BJ (cell line): ENCODE results near the gene MAP3K6. TPM values are rescaled to one million over a fixed set of nuclear protein-coding genes. Genes with fewer than 3 reads are reported as not detected.

Source experiments
- CTCF ChIA-PET: fragments of 350-600 bp; formaldehyde crosslinking; extraction: SDS; loops from one replicate; lab custom pipeline; 2021; ENCODE audit warnings: antibody characterized with exemption, inconsistent platforms; lab: Yijun Ruan, JAX
- POLR2A ChIA-PET: fragments of 300-600 bp; sonication (Branson Sonifier 250); formaldehyde crosslinking; extraction: SDS; loops from one replicate; lab custom pipeline; 2021; ENCODE audit warnings: antibody characterized with exemption; lab: Charles Lee
- DNase-seq: peaks from one replicate; pipeline ENCODE4 v3.0.0-alpha.2; 2011; ENCODE audit warnings: low read depth
- H3K27me3 ChIP-seq: 2 replicates; pipeline ENCODE4 v1.6.0; 2011; ENCODE audit warnings: low read length; ENCODE audit not compliant: control insufficient read depth, insufficient read depth
- H3K36me3 ChIP-seq: 2 replicates; pipeline ENCODE4 v1.5.1; 2011; ENCODE audit warnings: low read length; ENCODE audit not compliant: control insufficient read depth, insufficient read depth
- H3K4me3 ChIP-seq: 2 replicates; pipeline ENCODE4 v1.5.1; 2011; ENCODE audit warnings: low read depth, mild to moderate bottlenecking, control low read depth, low read length
- polyA plus RNA-seq: library from polyadenylated mRNA; depleted of rRNA; stranded (reverse); fragments of >200 nt; gene quantifications from 2 replicates; pipeline ENCODE4 v1.2.3, GENCODE V29; 2011
- TF ChIP-seq, protein P1 (sequence below): IDR thresholded peaks from 2 replicates; pipeline ENCODE4 v1.5.1; 2011; ENCODE audit warnings: low read depth, mild to moderate bottlenecking, control low read depth, inconsistent platforms, low read length, moderate library complexity; ENCODE audit not compliant: insufficient read depth

Gene MAP3K6
- polyA plus RNA-seq, 1 experiment, result 18.0 TPM

DNA sequence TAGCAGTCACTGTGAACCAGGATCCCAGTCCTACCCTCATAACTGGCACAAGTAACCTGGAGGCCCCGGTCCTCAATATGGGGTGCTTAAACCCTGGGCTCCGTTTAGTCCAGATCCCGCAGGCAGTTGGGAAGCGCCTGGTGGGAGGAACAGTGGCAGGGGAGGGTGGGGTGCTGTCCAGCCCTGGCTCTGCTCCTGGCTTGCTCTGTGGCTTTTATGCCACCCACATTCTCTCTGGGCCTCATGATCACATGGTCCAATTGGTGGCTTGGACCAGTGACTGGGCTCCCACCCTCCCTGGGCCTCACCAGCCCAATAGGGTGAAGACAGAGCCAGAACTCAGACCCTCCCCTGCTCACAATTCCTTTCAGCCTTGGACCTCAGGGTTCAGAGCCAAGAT is 13.5 kb upstream of the MAP3K6 start:
- H3K4me3 ChIP-seq, result no peak overlapping the region
- ChIA-PET CTCF (interaction anchor here (1.3 to 8.7 kb wide), 3 partner anchors 15 to 81 kb away, joined by 7 to 170 read pairs (median 11); no protein-coding TSS in a partner anchor), POLR2A (no interaction called here)
- peaks cover 6% of the 10 kb centered on the region for H3K27me3 ChIP-seq
- TF ChIP-seq, protein P1, sequence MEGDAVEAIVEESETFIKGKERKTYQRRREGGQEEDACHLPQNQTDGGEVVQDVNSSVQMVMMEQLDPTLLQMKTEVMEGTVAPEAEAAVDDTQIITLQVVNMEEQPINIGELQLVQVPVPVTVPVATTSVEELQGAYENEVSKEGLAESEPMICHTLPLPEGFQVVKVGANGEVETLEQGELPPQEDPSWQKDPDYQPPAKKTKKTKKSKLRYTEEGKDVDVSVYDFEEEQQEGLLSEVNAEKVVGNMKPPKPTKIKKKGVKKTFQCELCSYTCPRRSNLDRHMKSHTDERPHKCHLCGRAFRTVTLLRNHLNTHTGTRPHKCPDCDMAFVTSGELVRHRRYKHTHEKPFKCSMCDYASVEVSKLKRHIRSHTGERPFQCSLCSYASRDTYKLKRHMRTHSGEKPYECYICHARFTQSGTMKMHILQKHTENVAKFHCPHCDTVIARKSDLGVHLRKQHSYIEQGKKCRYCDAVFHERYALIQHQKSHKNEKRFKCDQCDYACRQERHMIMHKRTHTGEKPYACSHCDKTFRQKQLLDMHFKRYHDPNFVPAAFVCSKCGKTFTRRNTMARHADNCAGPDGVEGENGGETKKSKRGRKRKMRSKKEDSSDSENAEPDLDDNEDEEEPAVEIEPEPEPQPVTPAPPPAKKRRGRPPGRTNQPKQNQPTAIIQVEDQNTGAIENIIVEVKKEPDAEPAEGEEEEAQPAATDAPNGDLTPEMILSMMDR, result no peak
- DNase-seq, result no peak
- H3K36me3 ChIP-seq, result no peaks in the 10 kb centered on the region

DNA sequence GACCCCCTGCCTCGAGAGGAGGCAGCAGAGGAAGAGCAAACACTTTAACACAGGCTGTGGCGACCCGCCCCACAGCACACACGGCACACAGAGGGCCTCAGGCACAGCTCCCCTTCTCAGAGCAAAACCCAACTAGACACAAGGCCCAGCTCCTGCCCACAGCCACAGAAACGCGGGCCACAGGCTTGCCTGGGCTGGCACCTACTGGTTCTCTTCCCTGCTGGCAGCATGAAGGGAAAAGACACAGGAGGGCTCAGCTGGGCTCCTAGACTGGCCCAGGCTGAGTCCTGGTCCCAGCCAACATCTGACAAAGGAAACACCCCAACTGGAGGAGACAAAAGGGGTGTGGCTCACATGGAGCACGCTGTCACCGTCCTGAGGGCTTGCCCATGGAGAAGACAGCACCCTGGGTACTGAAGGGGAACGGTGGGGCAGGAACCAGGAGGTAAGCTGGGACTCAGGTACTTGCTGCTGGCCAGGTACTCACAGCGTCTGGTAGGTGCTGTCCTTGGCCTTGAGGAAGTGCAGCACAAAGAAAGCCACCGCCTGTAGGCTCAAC is 12.9 kb upstream of the MAP3K6 start:
- ChIA-PET CTCF (interaction anchor here (0.6 to 1.3 kb wide), 4 partner anchors 8 to 83 kb away, joined by 3 to 7 read pairs (median 4); no protein-coding TSS in a partner anchor), POLR2A (no interaction called here)
- DNase-seq, result no peak
- Histone ChIP-seq H3K27me3 (peaks cover 6% of the 10 kb centered on the region), H3K4me3 (no peak overlapping the region), H3K36me3 (no peaks in the 10 kb centered on the region)
- TF ChIP-seq, protein P1, result no peak

GRCh38 chr1:27377760-27378495 is 11.2 kb upstream of the MAP3K6 start:
- DNase-seq, result no peak
- POLR2A ChIA-PET, result no interaction called here
- TF ChIP-seq, protein P1, result no peak
- Histone ChIP-seq H3K27me3 (peaks cover 6% of the 10 kb centered on the region), H3K36me3 (no peaks in the 10 kb centered on the region), H3K4me3 (no peak overlapping the region)
- CTCF ChIA-PET, result interaction anchor here (0.9 to 1.9 kb wide), 4 partner anchors 10 to 14 kb away, joined by 3 to 8 read pairs (median 4); partner anchors contain the start of gene MAP3K6

DNA sequence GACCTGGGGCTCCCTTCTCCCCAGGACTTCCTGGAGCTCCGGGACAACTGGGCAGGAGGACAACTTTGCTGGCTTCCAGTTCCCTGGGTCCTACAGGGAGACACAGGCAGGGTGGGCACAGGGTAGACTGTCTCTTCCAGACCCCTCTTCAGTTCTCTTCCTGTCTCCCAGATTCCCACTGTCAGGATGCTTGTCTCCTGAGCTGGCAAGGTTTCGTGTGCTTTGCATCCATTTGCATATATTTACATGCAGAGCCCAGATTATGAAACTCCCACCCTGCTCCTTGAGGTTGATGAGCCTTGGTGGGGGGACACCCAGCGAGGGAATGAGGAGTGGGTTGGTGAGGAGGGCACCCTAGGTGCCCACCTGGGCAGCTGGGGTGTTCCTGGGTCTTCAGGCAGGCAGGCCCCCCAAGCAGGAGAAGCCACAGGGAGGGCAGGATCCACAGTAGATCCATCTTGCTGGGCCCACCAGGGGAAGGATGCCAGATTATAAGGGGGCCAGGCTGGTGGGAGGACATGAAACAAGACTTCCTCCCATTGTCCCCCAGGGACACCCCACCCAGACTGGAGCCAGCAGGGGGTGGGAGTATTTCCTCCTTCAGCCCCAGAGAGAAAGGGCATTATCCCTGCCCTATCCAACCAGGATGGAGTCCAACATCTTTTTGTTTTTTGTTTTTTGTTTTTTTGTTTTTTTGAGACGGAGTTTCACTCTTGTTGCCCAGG is 7.8 kb upstream of the MAP3K6 start, which contains the start of gene FCN3:
FCN3 (minus strand) TSS at position 463 of the 725 bp plus-strand sequence; CDS start at position 457, 6 bp downstream.
- Histone ChIP-seq H3K36me3 (no peaks in the 10 kb centered on the region), H3K4me3 (no peak within 1 kb of the TSS), H3K27me3 (no peaks in the 10 kb centered on the region; the same call in 1 of the 2 replicates)
- TF ChIP-seq, protein P1, result no peak
- no peak for DNase-seq
- POLR2A ChIA-PET, result no interaction called here
- CTCF ChIA-PET, result interaction anchor here (0.8 to 1.5 kb wide), 3 partner anchors 8 to 74 kb away, joined by 3 to 4 read pairs (median 3); partner anchors contain the start of gene MAP3K6
